Measurements from ENCODE around the gene PXMP2.

Gene PXMP2

DNA sequence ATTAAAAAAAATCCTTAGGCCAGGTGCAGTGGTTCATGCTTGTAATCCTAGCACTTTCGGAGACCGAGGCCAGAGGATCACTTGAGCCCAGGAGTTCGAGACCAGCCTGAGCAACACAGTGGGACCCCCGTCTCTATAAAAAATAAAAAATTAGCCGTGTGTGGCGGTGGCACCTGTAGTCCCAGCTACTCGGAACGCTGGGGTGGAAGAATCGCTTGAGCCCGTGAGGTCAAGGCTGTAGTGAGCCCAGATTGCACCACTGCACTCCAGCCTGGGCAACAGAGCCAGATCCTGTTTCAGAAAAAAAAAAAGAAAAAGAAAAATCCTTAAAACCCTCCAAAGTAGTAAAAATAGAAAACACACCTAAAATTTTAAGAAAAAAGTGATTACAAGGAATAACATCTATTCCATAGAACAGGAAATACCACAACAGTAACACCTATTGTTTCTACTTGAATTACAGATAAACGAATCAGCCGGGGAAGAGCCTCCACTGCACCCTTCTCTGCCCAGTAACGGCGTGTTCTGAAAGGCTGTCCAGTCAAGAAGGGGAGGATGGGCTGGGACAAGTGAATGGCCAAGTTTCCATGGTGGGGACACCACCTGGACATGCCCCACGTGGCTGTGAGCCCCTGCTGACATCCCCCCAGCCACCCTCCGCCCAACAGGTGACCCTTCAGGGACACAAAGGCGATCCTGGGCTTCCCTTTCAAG, 18.1 kb upstream of the PXMP2 start:
- Histone ChIP-seq H3K36me3 (ENCODE audit: insufficient read depth, low read length) (peaks cover 86% of the 10 kb centered on the region; the same call in 1 of the 2 replicates), H3K4me1 (ENCODE audit: insufficient read depth, low read length, poor library complexity, severe bottlenecking) (peaks cover 13% of the 10 kb centered on the region), H3K9me2 (replicated peaks; ENCODE audit: low read depth, low read length) (no peaks in the 10 kb centered on the region), H3K79me2 (ENCODE audit: insufficient read depth, low read length) (no peaks in the 10 kb centered on the region; the same call in 1 of the 2 replicates), H3K9ac (ENCODE audit: low read depth, low read length, poor library complexity, severe bottlenecking) (no peak overlapping the region), H4K20me1 (ENCODE audit: insufficient read depth, low read length, poor library complexity, severe bottlenecking) (no peaks in the 10 kb centered on the region), H3K27me3 (ENCODE audit: insufficient read depth, low read length, poor library complexity, severe bottlenecking) (no peaks in the 10 kb centered on the region), H3K4me2 (ENCODE audit: low read depth, low read length, poor library complexity, severe bottlenecking) (no peak overlapping the region), H3F3A (ENCODE audit: low read depth) (no peaks in the 10 kb centered on the region), H3K4me3 (ENCODE audit: low read length, poor library complexity, severe bottlenecking) (no peak overlapping the region), H2AFZ (ENCODE audit: low read length) (no peak overlapping the region), H3K9me3 (ENCODE audit: insufficient read depth, low read depth, low read length) (no peaks in the 10 kb centered on the region)
- TF ChIP-seq EZH2phosphoT487 (IDR thresholded peaks at IDR 0.05; ENCODE audit: borderline replicate concordance) = no peak

DNA sequence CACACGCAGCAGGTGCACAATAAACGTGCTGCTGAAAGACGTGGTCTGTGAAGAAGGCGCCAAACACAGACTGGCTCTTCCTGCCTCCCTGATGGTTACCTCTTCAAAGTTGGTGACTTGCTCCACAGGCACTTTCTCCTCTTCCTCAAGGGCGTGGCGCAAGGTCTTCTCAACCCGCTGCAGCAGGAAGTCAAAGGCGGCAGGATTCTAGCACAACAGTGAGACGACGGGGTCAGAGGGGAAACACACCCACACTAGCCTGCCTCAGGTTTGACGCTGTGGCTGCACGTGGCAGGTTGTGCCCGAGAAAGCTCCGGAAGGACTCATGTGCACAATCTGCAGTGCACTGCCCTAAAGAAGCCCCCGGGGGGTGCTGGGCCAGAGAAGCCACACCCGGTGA, 15.3 kb upstream of the PXMP2 start:
- Histone ChIP-seq H3K9ac (ENCODE audit: low read depth, low read length, poor library complexity, severe bottlenecking) (no peak overlapping the region), H2AFZ (ENCODE audit: low read length) (no peak overlapping the region)

DNA sequence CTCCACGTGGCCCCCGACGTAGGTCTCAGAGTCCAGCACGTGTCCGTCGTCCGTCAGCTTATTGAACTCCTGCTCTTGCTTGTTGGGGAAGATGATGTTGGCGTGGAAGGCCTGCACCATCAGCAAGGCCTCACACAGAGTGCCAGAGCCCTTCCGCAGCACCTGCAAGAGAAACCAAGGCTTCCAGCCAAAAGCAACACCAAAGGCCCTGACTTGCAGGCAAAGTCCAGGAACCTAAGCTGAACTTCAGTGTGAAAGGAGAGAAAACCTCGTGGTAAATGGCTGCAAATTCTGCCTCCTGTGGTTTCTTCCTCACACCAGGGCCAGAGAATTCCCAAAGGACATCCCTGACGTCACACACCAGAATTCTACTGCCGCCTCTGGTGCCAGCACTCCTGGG, 14.7 kb upstream of the PXMP2 start:
- H3K4me1 ChIP-seq (ENCODE audit: insufficient read depth, low read length, poor library complexity, severe bottlenecking) = no peaks in the 10 kb centered on the region
- no peak overlapping the region for H2AFZ ChIP-seq (ENCODE audit: low read length)
- peaks cover 5% of the 10 kb centered on the region; the same call in 1 of the 2 replicates for H3K79me2 ChIP-seq (ENCODE audit: insufficient read depth, low read length)
- H3K4me2 ChIP-seq (ENCODE audit: low read depth, low read length, poor library complexity, severe bottlenecking) = no peak overlapping the region
- H3K9me3 ChIP-seq (ENCODE audit: insufficient read depth, low read depth, low read length) = no peaks in the 10 kb centered on the region
- no peaks in the 10 kb centered on the region for H3F3A ChIP-seq (ENCODE audit: low read depth)
- H3K36me3 ChIP-seq (ENCODE audit: insufficient read depth, low read length) = peaks cover 87% of the 10 kb centered on the region; the same call in 1 of the 2 replicates
- no peaks in the 10 kb centered on the region for H3K27me3 ChIP-seq (ENCODE audit: insufficient read depth, low read length, poor library complexity, severe bottlenecking)
- no peak overlapping the region for H3K4me3 ChIP-seq (ENCODE audit: low read length, poor library complexity, severe bottlenecking)
- H4K20me1 ChIP-seq (ENCODE audit: insufficient read depth, low read length, poor library complexity, severe bottlenecking) = no peaks in the 10 kb centered on the region
- no peak for TF ChIP-seq EZH2phosphoT487 (IDR thresholded peaks at IDR 0.05; ENCODE audit: borderline replicate concordance)
- TF ChIP-seq, protein P1, sequence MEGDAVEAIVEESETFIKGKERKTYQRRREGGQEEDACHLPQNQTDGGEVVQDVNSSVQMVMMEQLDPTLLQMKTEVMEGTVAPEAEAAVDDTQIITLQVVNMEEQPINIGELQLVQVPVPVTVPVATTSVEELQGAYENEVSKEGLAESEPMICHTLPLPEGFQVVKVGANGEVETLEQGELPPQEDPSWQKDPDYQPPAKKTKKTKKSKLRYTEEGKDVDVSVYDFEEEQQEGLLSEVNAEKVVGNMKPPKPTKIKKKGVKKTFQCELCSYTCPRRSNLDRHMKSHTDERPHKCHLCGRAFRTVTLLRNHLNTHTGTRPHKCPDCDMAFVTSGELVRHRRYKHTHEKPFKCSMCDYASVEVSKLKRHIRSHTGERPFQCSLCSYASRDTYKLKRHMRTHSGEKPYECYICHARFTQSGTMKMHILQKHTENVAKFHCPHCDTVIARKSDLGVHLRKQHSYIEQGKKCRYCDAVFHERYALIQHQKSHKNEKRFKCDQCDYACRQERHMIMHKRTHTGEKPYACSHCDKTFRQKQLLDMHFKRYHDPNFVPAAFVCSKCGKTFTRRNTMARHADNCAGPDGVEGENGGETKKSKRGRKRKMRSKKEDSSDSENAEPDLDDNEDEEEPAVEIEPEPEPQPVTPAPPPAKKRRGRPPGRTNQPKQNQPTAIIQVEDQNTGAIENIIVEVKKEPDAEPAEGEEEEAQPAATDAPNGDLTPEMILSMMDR (conservative IDR thresholded peaks at IDR 0.05; ENCODE audit: low read length) = no peak
- no peak overlapping the region for H3K9ac ChIP-seq (ENCODE audit: low read depth, low read length, poor library complexity, severe bottlenecking)
- H3K9me2 ChIP-seq (replicated peaks; ENCODE audit: low read depth, low read length) = no peaks in the 10 kb centered on the region

More for the DNA sequence above, 15.3 kb upstream of the PXMP2 start:
- Histone ChIP-seq H3K79me2 (ENCODE audit: insufficient read depth, low read length) (peaks cover 4% of the 10 kb centered on the region; the same call in 1 of the 2 replicates), H3K9me3 (ENCODE audit: insufficient read depth, low read depth, low read length) (no peaks in the 10 kb centered on the region), H3K36me3 (ENCODE audit: insufficient read depth, low read length) (peaks cover 87% of the 10 kb centered on the region; the same call in 1 of the 2 replicates), H3K9me2 (replicated peaks; ENCODE audit: low read depth, low read length) (no peaks in the 10 kb centered on the region), H3K27me3 (ENCODE audit: insufficient read depth, low read length, poor library complexity, severe bottlenecking) (no peaks in the 10 kb centered on the region), H3K4me3 (ENCODE audit: low read length, poor library complexity, severe bottlenecking) (no peak overlapping the region), H4K20me1 (ENCODE audit: insufficient read depth, low read length, poor library complexity, severe bottlenecking) (no peaks in the 10 kb centered on the region), H3F3A (ENCODE audit: low read depth) (no peaks in the 10 kb centered on the region), H3K4me2 (ENCODE audit: low read depth, low read length, poor library complexity, severe bottlenecking) (no peak overlapping the region), H3K4me1 (ENCODE audit: insufficient read depth, low read length, poor library complexity, severe bottlenecking) (no peaks in the 10 kb centered on the region)
- TF ChIP-seq, protein P1 (conservative IDR thresholded peaks at IDR 0.05; ENCODE audit: low read length) = no peak
- no peak for TF ChIP-seq EZH2phosphoT487 (IDR thresholded peaks at IDR 0.05; ENCODE audit: borderline replicate concordance)
